Aorta (tissue), 5 donors: Measurements from ENCODE around the gene P2RY6. TPM values are rescaled to one million over a fixed set of nuclear protein-coding genes. Genes with fewer than 3 reads are reported as not detected.
A peak's percentile ranks its signal among the peaks of the same experiment; 100 is the strongest.

Experiments
- ATAC-seq: fragments of 200-7000 bp; cut with Tn5 transposase; one replicate; pipeline ENCODE4 v1.9.1; 2022; ENCODE audit warnings: moderate library complexity; ENCODE audit not compliant: low FRiP score
- DNase-seq, 2 donors: peaks; one replicate each; pipeline ENCODE4 v3.0.0-alpha.2; 2020
- H3K27ac ChIP-seq, 2 donors: one replicate each; pipeline ENCODE4 v1.5.1; 2013; ENCODE audit warnings: low read length in 2 of 2, mild to moderate bottlenecking in 2 of 2, moderate library complexity in 2 of 2, control low read depth in 1 of 2, inconsistent platforms in 1 of 2, low read depth in 1 of 2
- H3K27me3 ChIP-seq, 2 donors: one replicate each; pipeline ENCODE4 v1.6.1; 2013; ENCODE audit warnings: control low read depth in 1 of 2, low read length in 1 of 2, mild to moderate bottlenecking in 1 of 2, moderate library complexity in 1 of 2; ENCODE audit not compliant: insufficient read depth in 2 of 2, control insufficient read depth in 1 of 2
- H3K36me3 ChIP-seq, 2 donors: one replicate each; pipeline ENCODE4 v1.6.1; 2013; ENCODE audit warnings: control low read depth in 1 of 2, low read length in 1 of 2, mild to moderate bottlenecking in 1 of 2; ENCODE audit not compliant: insufficient read depth in 2 of 2, control insufficient read depth in 1 of 2
- H3K4me1 ChIP-seq, 2 donors: one replicate each; pipeline ENCODE4 v1.6.1; 2013; ENCODE audit warnings: low read length in 2 of 2, control low read depth in 1 of 2, mild to moderate bottlenecking in 1 of 2, moderate library complexity in 1 of 2; ENCODE audit not compliant: insufficient read depth in 2 of 2, control insufficient read depth in 1 of 2
- H3K4me3 ChIP-seq, 2 donors: one replicate each; pipeline ENCODE4 v1.5.1; 2013; ENCODE audit warnings: low read length in 2 of 2, control low read depth in 1 of 2, mild to moderate bottlenecking in 1 of 2
- H3K9me3 ChIP-seq: one replicate; pipeline ENCODE4 v1.6.1; 2013; ENCODE audit warnings: mild to moderate bottlenecking, low read length; ENCODE audit not compliant: control insufficient read depth
- WGBS, 2 donors: extraction: QIAGEN DNeasy Blood & Tissue Kit; methylation state at CpG; one replicate each; pipeline ENCODE4 v1.1.7; 2013; 5-methylcytosine and 5-hydroxymethylcytosine counted together
- intact Hi-C, 2 donors: fragments of 100-400 bp; cut with DNase I; formaldehyde crosslinking; loops; one replicate each; pipeline versions ENCODE4 v1.14.2 to v1.15.0; 2022
- polyA plus RNA-seq, 2 donors: library from polyadenylated mRNA; stranded (reverse); fragments of 200-250 nt; gene quantifications; one replicate each; pipeline ENCODE4 v1.2.3, GENCODE V29; 2013
- total RNA-seq, 2 donors: library from RNA; stranded (reverse); fragmentation: NEBNext Ultra II Directional; extraction: Animal tissue kit (Norgen Biotek cat#: 25700); gene quantifications; one replicate each; pipeline ENCODE4 v1.2.1, GENCODE V29; 2021
- donor health status: healthy with polysubstance abuse.
- donor health status: Bipolar disorder and iron deficiency.
- donor health status: DM: no; HTN: no; CAD: no.
- donor health status: DM: no; HTN: no; CAD: no.
- donor health status: DM: yes; HTN: yes; CAD: no.

P2RY6 gene
- total and polyA plus RNA-seq, 4 donors, result 2.5 to 12.0 (median 5.2) TPM

DNA sequence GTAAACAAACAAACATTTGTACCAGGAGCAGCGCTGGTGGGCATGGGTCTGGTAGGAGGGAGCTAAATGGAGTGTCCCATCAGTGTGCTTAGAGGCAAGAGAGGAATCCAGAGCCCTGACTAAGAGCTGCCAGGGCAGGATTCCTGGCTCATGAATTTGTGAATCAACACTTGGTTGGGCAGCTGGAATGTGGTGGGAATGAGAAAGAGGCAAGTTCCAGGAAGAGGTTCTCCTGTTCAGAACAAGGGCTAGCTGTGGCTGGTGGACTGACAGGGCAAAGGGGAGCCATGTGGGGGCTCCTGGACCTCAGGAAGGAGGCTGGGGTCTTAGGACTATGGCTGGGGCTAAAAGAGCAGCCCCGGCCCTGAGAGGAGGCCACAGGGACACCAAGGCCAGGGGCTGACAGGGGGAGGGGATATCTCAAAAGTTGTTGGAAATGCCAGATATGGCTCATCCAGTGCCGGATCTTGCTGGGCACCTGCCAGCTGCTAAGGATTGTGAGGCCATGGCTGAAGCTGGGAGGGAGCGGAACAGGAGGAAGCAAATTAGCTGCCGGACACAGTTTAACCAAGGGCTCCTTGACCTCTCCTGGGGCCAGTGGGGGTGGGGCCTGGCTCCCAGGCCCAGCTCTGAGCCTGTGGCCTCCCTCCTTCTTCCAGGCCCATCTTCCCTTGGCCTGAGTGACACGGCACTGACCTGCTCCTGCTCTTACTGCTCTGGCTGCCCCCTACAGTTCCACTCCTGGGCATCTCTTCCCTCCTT, 14.6 kb upstream of the P2RY6 start:
- WGBS, 2 donors, result 28 to 34% methylated on average over 6 of the region's 6 CpGs
- ATAC-seq (peak; percentile 81), DNase-seq (peak; percentile 91 to 93)
- no peaks in the 10 kb centered on the region for H3K27me3 ChIP-seq
- H3K36me3 ChIP-seq, result no peaks in the 10 kb centered on the region
- peak overlapping the region; percentile 69 to 98 for H3K27ac ChIP-seq
- H3K4me1 ChIP-seq, result no peaks in the 10 kb centered on the region
- H3K9me3 ChIP-seq, result no peaks in the 10 kb centered on the region
- intact Hi-C loops, result no loop called here
- H3K4me3 ChIP-seq, result no peak overlapping the region

DNA sequence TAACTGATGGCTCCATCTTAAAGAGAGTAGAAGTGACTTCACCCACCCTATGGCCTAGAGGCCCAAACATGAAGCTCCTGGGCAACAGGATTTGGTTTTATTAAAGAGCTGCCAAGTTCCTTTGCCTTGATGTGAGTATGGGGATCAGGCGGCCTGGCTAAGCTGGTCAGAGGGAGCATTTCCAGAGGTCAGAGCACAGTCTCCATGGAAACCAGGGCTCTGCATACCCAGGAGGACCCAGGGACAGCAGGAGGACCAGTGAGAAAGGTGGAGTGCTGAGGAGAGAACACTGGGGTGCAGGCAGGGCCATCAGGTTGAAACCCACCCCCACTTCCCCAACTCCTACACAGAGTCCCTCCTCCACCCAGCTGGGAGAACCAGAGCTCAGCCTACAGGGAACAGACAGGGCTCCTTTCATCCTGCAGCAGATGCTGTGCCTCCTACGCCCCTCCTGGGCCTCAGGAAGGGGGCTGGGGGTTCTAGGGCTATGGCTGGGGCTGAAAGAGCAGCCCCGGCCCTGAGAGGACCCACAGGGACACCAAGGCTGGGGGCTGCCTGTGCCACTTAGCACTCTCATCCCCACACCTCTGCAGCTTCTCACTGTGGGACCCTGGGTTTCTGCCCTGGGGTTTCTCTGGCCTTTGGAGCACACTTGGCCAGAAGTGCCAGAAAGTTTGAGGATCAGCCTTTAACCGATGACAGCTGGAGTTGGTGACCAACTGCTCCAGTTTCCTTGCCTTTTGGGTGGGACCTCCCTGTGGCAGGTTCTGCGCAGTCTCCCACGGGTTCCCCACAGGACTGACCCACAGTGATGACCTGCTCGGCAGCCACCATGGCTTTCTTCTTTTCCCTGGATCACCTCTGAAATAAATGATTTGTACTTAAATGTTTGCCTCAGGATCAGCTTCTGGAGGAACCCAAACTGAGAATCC, 13.8 kb upstream of the P2RY6 start:
- Histone ChIP-seq H3K4me3 (no peak overlapping the region), H3K9me3 (no peaks in the 10 kb centered on the region), H3K27ac (peak overlapping the region; percentile 69 to 98), H3K27me3 (no peaks in the 10 kb centered on the region), H3K4me1 (no peaks in the 10 kb centered on the region), H3K36me3 (no peaks in the 10 kb centered on the region)
- WGBS, 2 donors, result 85 to 86% methylated on average over 7 of the region's 7 CpGs
- intact Hi-C loops, result no loop called here
- ATAC-seq, result peak; percentile 13
- peak in 1 of 2 donors; percentile 49 for DNase-seq

DNA sequence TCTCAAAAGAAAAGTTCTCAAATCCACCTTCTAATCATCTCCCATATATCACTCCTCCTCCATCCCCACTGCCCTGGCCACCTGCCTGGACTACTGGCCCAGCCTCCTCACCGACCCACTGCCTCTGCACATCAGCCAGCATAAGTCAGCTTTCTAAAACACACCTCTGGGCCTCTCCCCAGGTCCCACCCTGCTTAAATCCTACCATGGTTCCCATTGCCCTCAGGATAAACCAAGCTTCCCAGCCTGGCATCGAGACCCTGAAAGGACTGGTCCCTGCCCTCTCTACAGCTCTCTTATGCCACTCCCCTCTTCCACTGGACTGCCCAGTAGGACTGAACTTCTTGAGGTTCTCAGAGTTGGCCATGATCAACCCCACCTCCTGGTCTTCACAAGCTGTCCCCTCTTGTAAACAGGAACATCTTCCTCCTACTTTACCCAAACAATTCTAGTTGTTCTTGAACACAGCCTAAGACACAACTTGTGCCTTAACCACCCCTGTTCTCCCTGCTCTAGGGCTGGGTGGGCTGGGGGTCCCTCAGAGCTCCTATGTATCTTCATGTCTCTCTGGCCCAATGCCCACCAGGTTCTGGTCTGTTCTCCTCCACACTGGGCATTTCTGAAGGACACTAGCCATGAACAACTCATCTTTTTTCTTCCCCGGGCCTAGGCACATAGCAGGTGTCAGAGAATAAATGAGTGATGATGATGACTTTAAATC, 12.6 kb upstream of the P2RY6 start:
- intact Hi-C loops, result no loop called here

DNA sequence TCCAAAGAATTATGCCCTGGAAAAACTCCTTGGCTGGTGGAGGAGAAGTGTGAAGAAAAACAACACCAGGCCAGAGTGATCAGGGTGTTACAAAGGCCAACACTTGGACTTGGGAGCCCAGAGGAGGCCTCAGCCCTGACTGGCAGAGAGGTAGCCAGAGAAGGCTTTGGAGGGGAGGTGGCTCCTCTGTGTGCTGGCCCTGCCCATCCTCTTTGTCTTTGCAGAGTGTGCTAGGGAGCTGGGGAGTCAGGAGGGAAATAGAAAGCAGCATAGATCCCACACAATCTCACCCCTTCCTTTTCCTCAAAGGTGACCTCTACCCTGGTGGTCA, 12.0 kb upstream of the P2RY6 start:
- intact Hi-C loops, result no loop called here
- no peaks in the 10 kb centered on the region for H3K9me3 ChIP-seq
- peak in 1 of 2 donors; percentile 35 for DNase-seq
- no peak for ATAC-seq
- H3K4me1 ChIP-seq, result no peaks in the 10 kb centered on the region
- H3K27me3 ChIP-seq, result no peaks in the 10 kb centered on the region
- no peaks in the 10 kb centered on the region for H3K36me3 ChIP-seq
- no peak overlapping the region for H3K4me3 ChIP-seq
- no peak overlapping the region for H3K27ac ChIP-seq

More for the DNA sequence above, 12.6 kb upstream of the P2RY6 start:
- H3K4me1 ChIP-seq, result no peaks in the 10 kb centered on the region
- peak in 1 of 2 donors; percentile 32 for DNase-seq
- no peaks in the 10 kb centered on the region for H3K27me3 ChIP-seq
- no peaks in the 10 kb centered on the region for H3K36me3 ChIP-seq
- WGBS, 2 donors, result 72 to 86% methylated on average over 3 of the region's 3 CpGs
- no peaks in the 10 kb centered on the region for H3K9me3 ChIP-seq
- no peak for ATAC-seq
- H3K27ac ChIP-seq, result no peak overlapping the region
- no peak overlapping the region for H3K4me3 ChIP-seq

DNA sequence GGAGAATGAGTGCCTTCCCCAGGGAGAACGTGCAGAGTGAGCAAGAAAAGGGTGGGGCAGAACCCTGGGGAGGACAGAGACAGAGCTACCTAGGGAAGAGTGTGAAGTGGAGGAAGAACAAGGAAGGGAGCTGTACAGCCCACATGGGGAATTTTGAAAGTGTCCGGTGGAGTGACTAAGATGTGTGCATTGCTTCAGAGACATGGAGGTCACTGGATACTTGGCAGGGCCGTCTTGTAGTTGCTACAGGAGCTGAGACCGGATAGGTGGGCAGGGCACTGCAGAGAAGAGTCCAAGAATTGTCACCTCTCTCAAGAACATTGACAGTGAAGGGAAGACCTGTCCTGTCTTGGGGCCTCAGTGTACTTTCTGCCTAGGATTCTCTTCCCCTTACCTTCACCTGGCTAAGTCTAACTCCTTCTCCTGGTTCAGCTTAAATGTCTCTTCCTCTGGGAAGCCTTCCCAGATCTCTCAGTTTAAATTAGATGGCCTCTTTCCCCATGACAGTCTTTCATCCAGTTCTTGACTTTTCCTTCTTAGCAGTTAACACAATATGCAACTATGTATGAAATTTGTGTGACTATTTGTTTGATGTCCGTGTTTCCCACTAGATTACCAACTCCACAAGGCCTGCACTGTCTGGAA, 9.2 kb upstream of the P2RY6 start:
- ATAC-seq (no peak), DNase-seq (no peak)
- intact Hi-C loops, result no loop called here
- Histone ChIP-seq H3K9me3 (no peaks in the 10 kb centered on the region), H3K27me3 (no peaks in the 10 kb centered on the region), H3K4me3 (no peak overlapping the region), H3K4me1 (peaks cover 0 to 2% of the 10 kb centered on the region in 2 donors), H3K27ac (no peak overlapping the region), H3K36me3 (no peaks in the 10 kb centered on the region)
- WGBS, 2 donors, result 88 to 90% methylated on average over 5 of the region's 5 CpGs

DNA sequence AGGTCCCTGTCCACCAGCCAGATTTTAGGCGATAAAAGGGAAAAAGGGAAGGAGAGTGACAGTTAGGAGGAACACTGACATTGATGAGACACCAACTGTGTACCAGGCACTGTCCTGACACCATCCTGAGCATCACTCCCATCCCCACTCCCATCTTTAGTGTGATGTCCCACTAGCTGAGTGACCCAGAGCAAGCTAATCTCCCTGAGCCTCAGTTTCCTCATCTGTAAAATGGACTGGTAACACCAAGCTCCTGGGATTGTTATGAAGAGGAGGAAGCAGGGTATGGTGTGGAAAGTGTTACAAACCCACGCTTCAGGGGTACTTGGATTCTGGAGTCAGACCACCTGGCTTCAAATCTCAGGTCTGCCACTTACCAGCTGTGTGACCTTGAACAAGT, 8.5 kb upstream of the P2RY6 start:
- WGBS, 2 donors, result 92% methylated on average over 2 of the region's 2 CpGs
- Histone ChIP-seq H3K27me3 (no peaks in the 10 kb centered on the region), H3K36me3 (no peaks in the 10 kb centered on the region), H3K9me3 (no peaks in the 10 kb centered on the region), H3K4me1 (peaks cover 0 to 2% of the 10 kb centered on the region in 2 donors), H3K27ac (no peak overlapping the region), H3K4me3 (no peak overlapping the region)
- intact Hi-C loops, result no loop called here
- DNase-seq (no peak), ATAC-seq (no peak)

DNA sequence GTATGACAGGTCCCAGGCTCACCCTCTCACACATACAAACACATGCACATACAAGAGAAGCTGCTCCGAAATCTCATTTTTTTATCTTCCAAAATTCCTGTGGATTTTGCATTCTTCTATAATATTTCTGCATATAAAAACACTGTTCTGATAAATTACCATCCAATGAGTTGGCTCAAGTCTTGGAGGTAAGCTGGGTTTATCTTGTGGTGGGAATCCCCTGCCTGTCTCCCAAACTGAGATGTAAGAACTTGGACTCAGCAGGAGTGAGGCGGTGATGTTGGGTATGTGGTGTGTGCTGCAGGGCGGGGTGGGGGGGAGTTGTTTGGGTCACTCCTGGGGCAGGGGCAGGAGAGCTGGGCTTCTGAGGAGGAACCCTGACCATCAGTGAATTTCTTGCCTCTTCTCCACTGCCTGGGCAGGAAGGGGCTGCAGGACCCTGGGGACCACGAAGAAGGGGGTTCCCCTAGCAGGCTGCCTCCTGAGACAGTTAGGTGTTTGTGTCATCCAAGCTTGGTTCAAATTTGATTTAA, 6.8 kb upstream of the P2RY6 start:
- no peaks in the 10 kb centered on the region for H3K36me3 ChIP-seq
- intact Hi-C loops, result no loop called here
- ATAC-seq (no peak), DNase-seq (peak in 1 of 2 donors; percentile 30)
- no peaks in the 10 kb centered on the region for H3K9me3 ChIP-seq
- peaks cover 0 to 2% of the 10 kb centered on the region in 2 donors for H3K4me1 ChIP-seq
- H3K4me3 ChIP-seq, result no peak overlapping the region
- H3K27me3 ChIP-seq, result no peaks in the 10 kb centered on the region
- peak overlapping the region in 1 of 2 donors; percentile 8 for H3K27ac ChIP-seq
- WGBS, 2 donors, result 65 to 84% methylated on average over 4 of the region's 4 CpGs
